GM18502 (cell line): ENCODE data around the gene SEMA3E.

Experiments
- ATAC-seq: cut with Tn5 transposase; IDR thresholded peaks from one replicate; pipeline ENCODE4 v1.9.1; 2021; ENCODE audit warnings: mild to moderate bottlenecking; ENCODE audit not compliant: unreplicated experiment, poor library complexity

SEMA3E gene

DNA sequence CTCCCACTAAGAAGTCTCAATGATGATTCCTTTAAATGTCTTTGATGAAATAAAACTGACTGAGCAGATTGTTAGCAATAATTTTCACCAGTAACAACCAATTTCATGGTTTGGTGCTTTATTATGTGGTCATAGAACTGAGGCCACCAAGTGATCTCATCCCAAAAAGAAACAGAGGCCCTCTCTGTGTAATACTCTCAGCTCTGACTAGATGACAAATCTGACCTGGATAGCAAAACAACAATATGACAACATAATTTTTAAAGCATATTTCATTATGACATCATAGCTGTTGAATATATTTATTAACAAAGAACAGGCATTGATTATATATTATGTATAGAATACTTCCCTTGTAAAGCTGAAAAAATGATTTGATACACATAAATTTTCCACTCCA is 5.9 kb downstream of the SEMA3E start:
- no peak for ATAC-seq

DNA sequence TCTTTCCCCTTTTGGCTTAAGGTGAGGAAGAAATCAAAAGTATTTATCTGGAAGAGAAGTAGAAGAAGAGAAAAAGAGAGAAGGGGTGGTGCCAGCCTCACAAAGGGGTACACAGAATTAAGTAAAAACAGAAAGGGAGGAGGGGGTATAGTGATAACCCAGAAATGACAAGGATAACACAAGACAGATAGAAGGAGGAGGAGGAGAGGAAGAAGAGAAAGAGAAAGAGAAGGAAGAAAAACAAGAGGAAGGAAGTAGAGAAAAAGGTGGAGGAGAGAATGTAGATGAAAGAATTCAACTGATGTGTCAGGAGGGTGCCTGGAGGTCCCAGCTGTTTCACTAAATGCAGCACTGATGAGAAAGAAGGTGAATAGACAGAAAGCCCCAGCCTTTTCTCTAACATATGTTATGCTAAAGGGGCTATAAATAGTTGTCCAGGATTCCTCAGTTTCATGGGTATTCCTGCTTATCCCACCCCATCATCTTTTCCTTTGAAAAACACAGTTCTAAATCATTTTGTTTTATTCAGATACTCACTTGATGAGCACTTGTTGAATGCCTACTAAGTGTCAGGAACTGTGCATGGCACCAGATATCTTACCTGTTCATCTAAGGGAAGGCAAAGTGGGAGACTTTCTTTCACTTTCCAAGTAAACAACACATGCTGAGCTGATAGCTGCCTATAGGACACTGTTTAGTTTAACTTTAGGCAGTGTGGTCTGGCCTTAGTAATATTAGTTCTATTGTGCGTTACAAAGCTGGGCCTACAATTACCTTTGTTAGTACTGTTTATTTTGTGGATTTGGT is 8.0 kb downstream of the SEMA3E start:
- no peak for ATAC-seq

DNA sequence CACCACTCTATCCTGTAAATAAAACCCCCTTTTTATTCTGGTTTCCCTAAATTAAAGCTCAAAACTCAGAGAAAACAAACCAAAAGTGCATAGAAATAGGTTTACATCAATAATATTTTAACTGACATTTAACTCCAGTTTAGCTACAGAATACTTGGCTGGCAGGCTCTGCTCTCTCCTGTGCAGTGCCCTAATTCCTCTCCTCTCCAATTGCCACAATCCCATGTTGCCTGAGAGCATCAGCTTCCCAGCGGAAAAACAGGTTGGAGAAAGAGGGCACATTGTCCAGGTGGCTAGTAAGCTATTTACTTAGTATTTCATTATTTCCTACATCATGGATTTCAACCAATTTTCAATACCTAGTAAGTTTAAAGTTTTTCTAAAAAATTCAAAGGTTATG is 8.7 kb downstream of the SEMA3E start:
- ATAC-seq = no peak

DNA sequence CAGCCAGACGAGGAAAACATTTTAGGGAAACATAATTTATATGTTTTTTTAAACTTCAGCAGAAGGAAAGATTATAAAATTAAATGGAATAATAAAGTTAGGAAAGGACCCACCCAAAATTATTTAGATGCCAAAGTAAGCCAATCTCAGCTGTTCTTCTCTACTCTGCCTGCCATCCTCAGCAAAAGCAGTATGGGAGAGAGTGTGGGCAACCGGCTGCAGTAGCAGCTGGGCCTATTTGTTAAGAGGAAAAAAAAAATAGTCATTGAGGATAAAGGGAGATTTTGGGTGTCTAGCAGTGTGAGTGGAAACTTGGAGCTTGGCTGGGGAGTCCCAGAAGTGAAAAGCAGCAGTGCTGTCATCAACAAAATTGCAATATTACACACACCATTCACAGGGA is 15.4 kb downstream of the SEMA3E start:
- no peak for ATAC-seq

DNA sequence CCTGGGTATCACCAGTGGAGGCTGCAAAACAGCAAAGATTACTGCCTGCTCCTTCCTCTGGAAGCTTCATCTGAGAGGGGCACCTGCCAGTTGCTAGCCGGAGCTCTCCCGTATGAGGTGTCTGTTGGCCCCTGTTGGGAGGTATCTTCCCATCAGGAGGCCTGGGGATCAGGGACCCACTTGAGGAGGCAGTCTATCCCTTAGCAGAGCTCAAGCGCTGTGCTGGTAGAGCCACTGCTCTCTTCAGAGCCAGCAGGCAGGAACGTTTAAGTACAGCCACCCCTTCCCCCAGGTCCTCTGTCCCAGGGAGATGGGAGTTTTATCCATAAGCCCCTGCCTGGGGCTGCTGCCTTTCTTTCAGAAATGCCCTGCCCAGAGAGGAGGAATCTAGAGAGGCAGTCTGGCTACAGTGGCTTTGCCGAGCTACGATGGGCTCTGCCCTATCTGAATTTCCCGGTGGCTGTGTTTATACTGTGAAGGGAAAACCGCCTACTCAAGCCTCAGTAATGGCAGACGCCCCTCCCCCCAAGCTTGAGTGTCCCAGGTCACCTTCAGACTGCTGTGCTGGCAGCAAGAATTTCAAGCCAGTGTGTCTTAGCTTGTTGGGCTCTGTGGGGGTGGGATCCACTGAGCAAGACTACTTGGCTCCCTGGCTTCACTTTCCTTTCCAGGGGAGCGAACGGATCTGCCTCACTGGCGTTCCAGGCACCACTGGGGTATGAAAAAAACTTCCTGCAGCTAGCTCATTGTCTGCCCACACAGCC is 19.6 kb downstream of the SEMA3E start:
- no peak for ATAC-seq

DNA sequence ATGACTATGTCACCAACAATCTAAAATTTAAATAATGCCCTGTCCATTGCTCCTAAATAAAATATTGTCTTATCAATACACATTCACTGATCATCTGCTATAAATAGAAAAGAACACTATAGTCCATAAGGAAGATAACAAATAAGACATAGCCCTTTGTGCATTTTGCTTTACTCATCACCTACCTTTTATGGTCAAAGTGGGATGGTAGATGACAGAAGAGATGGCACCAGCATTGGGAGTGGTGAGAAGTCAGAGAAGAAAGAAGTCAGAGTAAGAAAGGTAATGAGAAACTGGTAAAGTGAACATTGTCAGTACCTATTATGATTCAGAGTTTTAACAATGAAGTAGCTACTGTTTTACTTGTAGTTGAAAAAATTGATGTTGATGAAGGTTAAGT is 31.1 kb downstream of the SEMA3E start:
- ATAC-seq = no peak

DNA sequence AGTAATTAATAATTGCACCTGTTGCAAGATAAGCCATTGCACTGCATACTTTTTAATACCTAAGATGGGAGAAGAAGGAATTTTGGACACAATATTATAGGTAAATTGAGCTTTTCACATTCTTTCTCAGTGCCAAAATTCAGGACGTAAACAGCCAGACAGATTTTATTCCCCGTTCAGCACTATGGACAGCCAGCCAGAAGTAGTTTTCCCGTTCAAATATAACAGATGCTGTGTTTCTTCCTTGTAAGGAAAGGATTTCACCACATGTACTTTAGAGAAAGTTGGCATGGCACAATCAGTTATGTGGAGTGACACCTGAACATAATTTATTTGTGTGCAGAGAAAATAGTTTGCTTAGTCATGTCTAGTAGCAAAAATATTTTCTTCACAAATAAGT is 34.8 kb downstream of the SEMA3E start:
- ATAC-seq = no peak

DNA sequence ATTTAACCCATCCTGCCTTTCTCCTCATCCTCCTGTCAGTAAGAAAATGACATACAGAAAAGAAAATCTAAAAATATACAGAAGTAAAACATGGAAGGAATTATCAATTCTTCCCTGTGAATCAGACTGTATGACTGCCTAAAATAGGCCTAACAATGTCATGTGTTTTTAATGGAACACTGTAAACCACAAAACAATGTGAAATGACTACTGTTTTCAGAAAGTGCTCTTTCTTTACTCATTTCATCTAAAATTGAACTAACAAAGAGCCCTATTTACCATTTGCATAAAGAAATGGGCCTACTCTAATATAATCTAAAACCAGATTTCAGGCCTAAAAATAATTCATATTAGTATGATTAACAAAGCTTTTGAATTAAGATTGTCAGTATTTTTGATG is 35.7 kb downstream of the SEMA3E start:
- ATAC-seq = no peak

DNA sequence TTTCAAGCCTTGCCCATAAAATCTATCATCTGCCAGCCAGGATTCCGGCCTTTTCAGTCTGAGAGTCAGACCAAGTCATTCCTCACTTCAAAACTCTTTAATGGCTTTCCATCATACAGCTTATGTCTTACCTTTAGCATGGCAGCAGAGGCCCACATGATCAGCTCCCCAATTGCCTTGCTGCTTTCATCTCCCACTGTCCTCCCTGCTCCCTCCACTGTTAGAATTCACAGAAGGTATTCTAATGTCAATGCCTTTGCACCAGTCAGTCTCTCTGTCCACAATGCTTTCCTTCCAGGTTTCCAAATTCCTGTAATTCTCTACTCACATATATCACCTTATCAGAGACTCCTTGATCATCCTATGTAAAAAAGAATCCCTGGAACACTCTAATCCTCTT is 37.2 kb downstream of the SEMA3E start:
- no peak for ATAC-seq

DNA sequence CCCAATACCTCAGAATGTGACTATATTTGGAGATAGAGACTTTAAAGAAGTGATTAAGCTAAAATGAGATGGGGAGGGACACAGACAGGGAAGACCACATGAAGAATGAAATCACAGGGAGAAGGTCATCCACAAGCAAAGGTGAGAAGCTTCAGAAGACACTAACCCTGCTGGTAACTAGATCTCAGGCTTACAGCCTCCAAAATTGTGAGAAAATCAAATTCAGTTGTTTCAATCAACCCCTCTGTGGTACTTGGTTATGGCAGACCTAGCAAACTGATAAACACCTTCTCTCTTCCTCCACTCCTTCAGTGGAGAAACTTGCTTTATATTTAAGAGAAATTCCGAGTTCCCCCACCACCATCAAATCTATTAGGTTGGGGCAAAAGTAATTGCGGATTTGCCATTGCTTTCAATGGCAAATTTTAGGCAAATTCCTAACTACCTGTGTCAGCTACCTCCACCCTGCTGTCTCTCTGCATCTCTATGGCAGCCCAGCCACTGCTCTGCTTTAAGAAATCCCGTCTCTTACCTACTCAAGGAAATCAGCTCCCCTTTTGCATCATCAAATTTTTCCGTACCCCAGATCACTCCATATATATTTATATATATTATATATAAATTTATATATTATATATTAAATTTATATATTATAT is 38.2 kb downstream of the SEMA3E start:
- no peak for ATAC-seq

DNA sequence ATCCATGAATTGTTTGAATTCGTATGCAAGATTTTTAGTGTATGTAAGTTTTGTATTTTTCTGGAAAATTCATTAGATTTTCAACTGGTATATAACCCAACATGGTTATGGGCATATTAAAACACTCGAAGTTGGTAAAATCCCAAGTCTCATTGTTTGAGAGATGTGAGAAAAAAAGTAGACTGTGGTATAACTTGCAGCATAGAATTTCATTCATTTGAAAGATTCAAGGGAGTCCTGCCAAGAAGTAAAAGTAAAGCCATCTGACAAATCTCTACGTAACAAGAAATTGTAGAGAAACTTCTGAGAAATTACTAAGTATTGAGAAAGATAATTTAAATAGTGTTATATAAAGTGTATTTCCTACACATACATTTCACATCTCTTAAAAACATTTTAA is 40.2 kb downstream of the SEMA3E start:
- no peak for ATAC-seq

DNA sequence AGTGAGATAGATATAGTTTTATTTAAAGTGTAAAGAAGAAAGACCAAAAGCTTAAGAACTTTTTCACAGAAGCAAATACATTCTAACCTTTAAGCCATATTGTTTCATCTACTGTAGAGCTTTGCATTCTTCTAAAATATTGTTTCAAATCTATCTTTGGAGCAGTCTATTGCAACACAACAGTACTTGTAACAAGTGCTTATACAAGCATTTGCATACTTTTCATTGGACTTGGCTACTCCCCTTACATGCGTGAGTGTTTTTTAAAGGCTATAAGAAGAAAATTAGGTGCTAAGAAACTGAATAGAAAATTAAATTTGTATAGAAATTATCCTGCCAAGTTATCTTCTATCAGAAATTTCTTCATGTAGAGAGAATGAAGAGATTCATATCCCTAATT is 45.3 kb downstream of the SEMA3E start:
- ATAC-seq = no peak

DNA sequence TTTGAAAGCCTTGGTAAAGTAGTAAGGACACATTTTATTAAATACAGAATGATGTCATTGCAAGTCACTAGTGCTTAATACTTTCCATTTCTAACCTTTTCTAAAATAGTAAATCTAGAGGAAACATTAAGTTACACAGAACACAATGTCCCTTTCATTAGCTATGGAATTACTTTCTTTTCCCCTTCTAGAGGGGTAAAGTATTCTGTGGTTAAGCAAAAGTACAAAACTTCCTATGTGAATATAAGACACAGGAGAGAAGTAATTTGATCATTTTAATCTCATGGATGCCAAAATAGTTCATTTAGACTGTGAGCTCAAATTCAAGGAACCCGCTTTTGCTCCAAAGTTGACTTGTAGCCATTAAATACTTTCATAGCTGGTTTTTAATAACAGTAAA is 49.8 kb downstream of the SEMA3E start:
- ATAC-seq = no peak

DNA sequence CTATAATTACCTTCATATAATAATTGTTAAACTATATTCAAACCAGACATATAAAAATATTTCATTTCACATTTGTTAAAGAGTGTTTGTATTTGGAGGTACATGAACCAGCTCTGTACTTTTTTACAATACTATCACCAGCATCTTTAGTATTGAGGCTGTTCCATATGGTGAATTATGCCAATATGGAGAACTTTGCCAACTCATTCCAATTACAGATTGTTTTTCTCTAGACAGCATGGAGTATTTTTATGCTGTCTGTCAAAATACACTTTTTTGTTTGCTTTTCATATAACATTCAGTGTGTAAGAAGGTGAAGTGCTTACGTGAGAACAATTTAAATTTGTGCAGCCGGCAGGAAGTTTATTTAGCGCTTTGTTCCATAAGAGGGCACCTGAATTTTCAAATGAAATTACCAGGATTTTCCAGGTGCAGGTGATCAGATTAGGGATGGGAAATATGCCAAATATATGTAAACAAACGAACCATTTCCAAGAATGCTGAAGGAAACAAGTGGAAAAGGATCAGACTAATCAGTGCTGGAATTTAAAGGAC is 54.9 kb downstream of the SEMA3E start:
- ATAC-seq = no peak

DNA sequence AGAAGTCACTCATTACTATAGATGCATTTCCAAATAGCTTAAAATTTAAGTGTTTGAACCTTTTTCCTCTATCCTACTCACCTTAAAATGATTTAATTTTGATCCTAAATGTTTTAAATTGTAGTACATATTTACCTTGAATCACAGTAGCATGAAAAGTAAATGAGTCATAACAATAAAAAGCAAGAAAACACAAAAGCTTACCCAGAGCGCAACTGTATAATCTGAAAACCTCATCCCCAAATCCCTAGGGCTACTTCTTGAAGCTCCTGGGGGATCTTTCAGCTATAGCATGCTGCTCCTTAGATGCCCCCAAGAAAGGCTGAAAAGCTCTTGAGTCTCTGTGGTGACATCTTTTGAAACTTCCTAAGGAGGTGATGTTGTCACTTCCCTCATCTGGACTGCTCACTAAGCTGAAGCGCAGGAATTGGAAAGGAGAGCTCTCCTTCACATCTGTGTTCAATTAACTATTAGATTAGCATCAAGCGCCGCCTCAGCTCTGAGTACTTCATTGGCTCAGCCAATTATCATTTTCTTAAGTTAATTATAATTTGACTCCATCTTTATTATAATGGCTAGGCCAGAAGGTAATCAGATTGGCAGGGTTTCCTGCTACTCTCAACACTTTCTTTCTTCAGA is 60.2 kb downstream of the SEMA3E start:
- ATAC-seq = no peak

DNA sequence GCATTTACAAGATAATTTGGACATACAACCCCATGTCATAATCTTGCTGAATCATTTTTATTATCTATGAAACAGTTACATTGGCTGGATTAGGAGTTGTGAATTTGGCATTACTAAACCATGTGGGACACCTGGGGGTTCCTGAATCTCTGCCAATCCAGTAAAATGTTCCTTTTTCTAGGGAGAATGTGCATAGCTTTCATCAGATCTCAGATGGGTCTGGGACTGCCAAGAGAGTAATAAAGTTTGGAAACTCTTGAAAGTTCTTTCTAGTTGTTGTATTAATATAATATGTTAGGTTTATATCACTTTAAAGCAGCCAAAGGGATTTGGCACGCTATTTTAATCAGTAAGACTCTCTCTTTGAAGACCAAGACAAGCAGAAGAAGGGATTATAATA is 62.7 kb downstream of the SEMA3E start:
- no peak for ATAC-seq

DNA sequence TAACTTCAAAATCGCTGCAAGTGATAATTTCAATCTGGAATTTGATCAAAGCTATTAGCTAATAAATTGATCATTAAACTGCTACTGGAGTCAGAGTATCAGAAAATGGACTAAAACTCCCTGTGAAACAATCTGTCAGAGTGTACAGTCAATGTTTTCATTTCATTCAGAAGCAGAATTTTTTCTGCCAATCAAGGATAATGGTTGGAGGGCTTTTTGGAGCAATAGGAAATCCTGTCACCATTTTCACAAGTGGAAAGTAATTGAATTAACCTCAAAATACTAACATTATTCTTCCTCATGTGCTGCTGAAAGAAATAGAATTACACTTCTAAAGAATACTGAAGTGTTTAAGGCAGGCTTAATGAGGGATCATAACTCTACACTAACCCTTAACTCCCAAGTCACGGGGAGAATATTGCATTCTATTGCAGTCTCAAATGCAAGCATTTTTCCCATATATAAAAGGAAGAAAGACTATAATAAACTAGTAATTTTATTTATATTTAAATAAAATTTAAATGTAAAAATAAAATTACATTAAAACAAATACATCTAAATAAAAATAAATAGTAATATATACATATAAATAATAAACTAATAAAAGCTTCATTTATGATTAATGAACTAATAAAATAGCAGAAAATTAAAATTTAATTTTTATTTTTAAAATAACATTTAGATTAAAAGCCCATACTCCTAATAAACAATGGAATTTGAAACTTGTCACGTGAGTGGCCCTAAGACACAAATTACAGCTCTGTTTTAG is 67.1 kb downstream of the SEMA3E start:
- no peak for ATAC-seq

DNA sequence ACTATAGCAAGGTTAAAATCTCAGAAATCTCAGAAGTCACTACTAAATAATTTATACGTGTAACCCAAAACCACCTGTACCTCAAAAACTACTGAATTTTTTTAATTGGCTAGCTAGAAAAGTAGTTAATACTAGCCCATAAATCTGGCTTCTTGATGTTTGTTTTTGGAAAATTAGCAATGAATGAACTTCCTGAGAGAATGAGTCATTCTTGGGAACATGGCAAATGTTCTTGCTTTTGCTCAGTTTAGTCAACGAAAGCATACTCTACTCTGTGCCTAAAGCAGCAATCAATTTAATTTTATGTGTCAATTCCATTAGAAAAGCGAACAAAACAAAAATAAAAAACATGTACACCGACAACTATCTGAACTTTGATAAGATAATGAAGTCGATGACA is 69.2 kb downstream of the SEMA3E start:
- ATAC-seq = no peak

DNA sequence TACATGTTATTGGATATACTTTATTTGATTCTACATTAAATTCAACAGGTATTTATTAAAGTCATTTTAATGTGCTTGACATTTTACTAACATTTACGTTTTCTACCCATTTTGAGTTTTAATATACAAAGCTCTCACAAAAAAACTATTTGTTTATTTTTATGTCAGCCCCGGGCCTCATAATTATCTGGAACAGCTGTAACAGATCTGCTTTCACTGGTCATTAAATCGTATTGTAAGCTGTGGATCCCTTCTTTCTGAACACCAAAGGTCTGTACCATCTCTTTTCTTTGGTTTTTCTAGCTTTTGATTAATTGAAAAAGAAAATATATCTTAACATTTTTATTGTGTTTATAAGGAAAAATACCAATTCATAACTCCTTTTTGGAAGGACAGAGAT is 73.5 kb downstream of the SEMA3E start:
- no peak for ATAC-seq

DNA sequence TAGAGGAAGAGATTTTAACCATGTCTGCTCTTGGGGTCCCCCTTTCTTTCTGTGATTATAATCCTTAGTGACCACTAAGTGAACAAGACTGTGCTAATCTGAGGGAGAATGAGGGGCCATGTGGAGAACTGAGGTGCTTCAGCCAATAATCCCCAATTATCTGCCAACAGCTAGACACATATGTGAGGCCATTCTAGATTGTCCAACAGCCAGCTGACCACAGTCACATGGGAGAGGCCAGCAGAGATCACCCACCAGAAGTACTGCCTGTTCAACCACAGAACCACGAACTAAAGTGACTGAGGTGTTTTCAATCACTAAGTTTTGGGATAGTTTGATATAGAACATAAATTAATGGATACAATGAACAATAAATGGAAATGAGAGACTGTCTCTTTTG is 74.3 kb downstream of the SEMA3E start:
- ATAC-seq = no peak
